NT2/D1 (cell line): ENCODE data around the gene VTI1A.

Experiments
- SUZ12 ChIP-seq: IDR thresholded peaks from 2 replicates; pipeline ENCODE4 v1.6.1; 2011; ENCODE audit not compliant: insufficient read length, insufficient read depth; ENCODE audit errors: extremely low read depth
- YY1 ChIP-seq: IDR thresholded peaks from 2 replicates; pipeline ENCODE4 v1.6.1; 2011; ENCODE audit not compliant: insufficient read length, insufficient read depth

DNA sequence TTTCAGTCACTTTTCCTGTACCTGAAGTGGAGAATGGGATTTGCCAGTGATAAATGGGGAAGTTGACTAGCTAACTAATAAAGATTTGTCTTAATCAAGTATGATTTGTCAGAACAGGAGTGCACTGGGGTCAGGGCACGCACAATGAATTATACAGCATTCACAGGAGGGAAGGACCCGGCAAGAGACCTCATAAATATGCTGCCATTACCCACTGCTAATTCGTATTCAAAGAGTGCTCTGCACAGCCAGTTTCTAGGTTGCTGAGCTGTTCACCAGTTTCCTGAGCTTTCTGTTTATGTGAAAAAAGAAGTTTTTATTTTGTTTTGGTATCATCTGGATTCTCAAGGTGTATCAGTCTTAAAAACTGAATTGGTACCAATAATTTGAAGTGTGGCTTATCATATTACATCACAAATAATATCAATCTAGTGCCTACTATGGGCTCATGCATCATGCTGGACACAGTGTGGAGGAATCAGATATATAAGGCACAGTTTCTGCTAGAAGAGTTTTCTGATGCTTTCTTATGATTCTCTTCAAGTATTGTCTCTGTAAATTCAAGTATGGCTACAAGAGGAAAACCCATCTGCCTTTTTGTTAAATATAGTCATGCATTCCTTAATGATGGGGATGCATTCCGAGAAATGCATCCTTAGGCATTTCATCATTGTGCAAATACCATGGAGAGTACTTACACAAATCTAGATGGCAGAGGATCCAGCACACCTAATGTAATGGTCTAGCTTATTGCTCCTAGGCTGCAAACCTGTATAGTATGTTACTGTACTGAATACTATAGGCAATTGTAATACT lies 202.2 kb downstream of the VTI1A start:
- TF ChIP-seq YY1 (no peak), SUZ12 (no peak)
